Activated naive CD4-positive, alpha-beta T cell (primary cell): ENCODE results near the gene WSCD1.

Experiments used
- DNase-seq, 4 experiments: peaks; one replicate each; lab custom pipeline; 2025; lab: John Stamatoyannopoulos, UW

The WSCD1 gene

DNA sequence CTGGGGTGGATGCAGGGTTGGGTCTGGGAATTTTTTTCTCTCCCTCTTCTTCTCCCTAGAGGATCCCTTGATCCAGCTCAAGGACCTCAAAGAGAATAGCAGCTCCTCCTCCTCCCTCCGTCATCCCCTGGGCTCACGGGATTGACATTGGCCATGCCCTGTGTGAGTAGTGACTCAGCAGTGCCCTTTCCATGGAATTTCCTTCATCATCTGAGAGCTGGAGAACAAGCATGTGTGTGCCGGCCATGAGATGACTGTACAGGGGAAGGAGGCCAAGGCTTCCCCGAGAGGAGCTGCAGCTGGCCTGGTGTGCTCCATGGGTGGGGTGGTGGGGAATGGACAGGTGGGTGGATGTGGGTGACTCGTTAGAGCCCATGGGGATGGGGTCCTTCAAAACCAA, 8.9 kb upstream of the WSCD1 start:
- DNase-seq, result no peak

DNA sequence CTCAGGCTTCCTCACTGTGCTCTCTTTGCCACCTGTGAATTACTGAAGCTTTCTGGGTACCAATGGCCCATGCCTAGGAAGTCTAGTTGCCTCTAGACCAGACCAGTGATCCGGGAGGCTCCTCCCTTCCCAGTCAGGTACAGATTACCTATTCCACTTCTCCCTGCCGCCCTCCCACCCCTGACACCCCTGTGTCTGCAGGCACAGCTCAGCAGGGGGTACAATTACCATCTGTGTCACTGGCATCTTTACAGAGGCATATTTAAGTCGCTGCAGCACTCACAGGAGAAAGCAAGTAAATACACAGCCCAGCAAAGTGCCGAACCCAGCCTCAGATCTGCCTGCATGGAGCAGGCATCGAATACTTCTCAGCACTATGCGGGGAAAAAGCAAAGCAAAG, 5.3 kb upstream of the WSCD1 start:
- DNase-seq, result no peak

DNA sequence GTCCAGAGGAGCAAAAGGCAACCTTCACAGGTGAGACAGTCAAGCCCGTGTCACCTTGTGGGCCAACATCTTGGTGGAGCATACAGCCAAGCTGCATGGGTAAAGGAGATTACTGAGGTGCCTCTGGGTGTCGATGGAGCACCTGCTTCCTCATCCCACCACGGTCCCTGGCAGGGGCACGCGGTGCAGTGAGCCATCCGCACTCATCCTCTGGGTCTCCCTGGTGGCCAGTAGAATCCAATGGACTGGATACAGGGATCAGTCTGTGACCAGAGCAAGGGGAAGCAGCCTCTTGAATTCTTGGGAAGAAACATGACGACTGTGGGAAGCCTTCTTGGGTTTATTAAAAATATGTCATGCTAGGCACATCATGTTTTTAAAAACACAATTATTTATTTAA, 4.8 kb upstream of the WSCD1 start:
- no peak for DNase-seq

DNA sequence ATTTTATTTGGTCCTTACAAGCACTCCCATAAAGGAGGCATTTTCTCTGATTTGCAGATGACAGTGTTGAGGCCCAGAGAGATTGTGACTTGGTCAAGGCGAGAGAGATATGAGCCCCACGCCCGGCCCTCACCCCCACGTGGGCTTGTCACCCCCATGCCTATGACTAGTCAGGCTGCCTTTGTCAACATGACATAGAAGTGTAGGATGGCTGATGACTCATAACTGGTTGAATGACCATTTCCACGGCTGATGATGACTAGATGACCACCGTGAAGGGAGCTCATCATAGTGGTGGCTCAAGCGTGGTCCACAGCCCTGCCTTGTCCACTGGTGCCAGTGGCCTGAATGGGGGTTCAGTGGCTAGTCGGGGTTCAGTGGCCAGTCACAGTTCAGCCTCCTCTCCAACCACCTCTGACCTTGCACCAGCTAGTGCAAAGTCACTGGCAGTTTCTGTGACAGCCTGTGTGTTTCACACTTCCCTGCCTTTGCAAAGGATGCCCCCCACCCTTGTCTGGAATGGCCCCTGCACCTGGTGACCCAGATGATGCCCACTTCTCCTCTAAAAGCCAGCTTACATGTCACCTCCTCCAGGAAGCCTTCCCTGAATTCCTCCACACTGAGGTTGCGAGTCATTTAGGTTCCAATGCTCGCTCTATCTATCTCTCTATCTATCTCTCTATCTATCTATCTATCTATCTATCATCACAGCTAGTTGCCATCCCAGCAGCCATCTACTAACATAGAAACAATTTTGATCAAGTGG, 3.8 kb upstream of the WSCD1 start:
- DNase-seq, result no peak

DNA sequence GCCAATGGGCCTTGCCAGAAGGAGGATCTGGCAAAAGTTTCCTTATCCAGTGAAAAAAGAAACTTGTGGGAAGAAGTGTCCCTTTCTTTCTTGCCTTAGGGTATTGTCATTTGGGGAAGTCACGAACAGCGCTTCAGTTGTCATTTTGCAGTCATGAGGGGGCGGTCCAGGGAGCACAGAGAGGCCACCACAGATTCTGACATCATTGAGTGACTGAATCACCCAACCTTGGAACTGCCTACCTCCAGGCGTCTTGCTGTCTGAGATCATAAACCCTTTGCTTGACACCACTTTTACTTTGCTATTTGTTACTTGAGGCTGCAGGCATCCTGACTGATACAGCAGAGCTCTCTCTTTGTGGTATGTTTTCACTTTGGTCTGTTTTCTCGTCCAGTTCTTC, 3.1 kb upstream of the WSCD1 start:
- no peak for DNase-seq

DNA sequence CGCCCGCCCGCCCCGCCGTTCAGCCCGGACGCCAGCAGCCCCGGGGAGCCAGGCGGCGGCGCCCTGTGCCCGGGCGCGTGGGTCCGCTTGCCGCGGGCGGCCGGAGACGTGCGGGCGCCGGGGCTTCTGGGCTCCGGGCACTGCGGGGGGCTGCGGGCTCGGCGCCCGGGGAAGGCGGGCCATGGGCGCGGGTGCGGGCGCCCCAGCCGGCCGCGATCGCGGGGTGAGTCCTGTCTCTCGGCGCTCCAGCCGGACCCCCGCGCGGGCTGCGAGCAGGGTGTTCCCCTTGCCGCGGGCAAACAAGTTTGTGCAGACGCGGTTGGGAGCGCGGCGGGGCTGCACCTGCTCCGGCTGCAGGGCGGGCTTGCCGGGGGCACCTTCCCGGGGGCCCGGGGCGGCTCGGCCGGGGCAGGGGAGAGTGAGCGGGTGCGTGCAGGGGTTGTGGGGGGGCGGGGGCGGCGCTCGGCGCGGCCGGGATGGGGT, 292 bp downstream of the WSCD1 start:
- no peak for DNase-seq

DNA sequence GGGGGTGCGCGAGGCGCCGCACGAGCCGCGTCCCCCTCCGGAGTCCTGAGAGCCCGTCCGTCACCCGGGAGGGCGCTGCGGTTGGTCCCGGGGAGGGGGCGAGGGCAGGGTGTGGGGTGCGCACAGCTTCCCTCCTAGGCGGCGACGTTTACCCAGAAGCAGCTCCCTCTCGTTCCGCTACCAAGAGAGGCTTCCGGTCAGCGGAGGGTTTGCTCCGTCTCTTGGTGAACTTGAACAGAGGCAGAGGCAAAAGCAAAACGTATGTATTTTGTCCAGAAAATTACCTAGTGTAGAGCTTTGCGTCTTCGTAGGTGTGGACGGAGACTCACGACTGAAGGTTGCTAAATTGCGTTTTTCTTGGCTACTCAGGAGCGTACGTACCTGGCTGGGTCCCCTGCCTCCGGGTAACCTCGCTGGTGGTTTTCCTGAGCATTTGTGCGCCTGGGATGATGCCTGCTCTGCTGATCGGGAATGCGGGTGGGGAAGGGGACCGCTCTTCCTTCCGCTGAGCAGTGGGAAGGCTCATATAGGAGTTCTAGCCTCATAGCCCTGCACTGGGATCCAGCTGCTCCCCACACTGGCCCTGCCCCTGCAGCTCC, 833 bp downstream of the WSCD1 start:
- DNase-seq, result no peak

DNA sequence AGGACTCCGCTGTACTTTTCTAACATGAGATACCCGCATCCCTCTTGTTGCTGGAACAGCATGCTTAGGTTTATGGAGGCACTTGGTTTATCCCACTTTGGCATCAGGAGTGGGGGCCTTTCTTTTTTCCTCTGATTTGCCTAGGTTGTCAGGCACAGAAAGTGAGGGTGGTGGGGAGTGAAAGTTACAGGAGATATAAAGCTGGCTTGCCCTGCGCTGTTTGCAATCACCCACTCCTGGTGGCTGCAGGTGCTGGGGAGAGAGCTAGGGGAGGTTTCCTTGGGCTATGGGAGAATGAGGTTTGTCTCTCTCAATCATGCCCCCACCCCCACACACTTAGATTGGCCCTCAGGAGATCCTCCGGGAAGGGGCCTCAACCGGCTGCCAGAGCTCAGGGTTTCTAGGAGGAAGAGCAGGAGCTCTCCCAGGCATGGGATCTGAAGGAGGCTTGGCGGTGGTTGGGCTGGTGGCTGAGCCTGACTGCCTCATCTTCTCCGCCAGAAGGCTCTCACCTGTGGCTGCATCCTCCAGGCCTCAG, 1.4 kb downstream of the WSCD1 start:
- DNase-seq, result no peak

DNA sequence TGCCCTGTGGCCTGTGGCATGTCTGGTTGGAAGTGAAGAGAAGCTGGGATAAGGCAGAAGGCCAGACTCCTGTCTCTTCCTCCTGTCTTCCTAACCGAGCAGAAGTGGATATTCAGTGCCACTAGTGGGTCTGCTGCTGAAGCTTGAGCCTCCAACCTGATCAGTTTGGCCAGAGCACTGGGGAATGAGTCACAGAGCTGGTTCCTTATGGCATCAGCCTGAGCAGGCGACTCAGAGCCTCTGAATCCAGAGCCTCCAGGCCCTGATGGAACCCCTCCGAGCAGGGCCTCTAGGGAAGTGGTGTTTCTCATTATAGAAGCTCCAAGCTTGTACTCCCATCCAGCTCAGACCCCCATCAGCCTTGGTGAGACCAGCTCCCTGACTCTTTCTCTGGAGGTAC, 2.0 kb downstream of the WSCD1 start:
- DNase-seq, result no peak

DNA sequence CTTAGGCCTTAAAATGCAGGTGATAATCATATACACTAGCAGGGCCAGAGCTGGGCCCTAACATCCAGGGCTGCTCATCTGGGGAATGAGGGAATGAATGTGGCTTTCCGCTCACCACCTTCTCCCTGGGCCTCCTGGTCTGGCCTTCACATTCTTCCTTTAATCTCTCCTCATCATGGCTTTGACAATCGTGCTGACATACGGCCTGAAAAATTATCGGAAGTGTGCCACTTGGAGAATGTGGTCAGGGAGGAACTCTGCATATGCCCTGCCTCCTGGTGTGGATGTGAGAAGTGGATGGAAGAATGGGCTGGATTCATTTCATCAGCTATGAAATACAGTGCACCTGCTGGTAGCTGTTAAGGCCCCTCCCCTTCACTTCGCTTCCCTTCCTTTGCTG, 2.4 kb downstream of the WSCD1 start:
- no peak for DNase-seq

DNA sequence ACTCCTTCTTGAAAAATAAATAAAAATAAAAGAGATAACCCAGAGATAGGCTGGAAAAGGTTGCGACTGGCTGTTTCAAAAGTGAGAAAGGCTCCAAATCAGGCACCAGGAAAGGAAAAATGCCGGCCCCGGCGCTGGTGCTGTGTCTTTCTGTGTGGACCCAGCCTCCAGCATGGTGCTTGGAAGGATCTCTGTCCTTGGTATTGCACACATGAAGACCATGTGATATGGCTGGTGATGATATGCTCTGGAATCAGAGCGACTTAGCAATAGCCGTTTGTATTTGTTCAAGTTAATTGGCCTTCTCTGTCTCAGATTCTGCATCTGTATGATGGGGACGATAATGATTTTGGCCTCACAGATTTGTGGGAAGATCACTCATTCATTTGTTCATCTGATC, 3.4 kb downstream of the WSCD1 start:
- no peak for DNase-seq

DNA sequence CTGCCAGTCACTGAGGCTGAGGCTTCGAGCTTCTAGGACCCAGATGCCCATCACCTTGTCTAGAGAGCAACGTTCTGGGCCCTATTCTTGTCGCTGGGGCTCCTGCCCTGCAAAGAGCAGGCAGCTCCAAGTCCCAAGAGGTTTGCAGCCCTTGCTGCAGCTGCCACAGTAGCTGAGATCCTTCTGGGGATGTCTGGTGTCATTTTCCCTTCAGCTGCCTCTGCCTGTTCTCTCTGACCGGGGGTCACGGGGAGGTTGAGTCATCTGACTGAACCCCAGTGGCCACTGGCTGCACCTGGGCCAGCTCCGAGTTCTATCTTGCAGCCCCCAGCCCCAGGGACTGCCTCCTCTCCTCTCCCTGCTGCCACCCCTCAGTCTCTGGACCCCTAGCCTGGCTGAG, 4.9 kb downstream of the WSCD1 start:
- no peak for DNase-seq

DNA sequence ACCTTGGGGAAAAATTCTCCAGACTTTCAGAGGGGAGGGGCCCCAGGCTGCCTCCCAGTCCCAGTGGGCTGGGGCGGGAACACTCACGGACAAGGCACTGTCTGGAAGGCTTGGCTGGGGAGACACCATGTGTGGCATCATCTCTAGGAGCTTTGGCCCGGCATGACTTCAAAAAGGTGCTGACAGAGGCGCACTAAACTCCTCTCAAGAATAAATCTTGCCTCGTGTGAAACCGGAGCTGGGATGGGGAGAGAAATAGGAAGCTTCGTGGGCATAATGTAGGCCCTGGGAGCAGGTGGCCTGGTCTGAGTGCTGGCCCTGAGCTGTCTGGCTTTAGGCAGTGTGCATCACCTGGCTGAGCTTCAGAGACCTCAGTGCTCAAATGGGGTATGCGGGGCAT, 5.7 kb downstream of the WSCD1 start:
- DNase-seq, result no peak

DNA sequence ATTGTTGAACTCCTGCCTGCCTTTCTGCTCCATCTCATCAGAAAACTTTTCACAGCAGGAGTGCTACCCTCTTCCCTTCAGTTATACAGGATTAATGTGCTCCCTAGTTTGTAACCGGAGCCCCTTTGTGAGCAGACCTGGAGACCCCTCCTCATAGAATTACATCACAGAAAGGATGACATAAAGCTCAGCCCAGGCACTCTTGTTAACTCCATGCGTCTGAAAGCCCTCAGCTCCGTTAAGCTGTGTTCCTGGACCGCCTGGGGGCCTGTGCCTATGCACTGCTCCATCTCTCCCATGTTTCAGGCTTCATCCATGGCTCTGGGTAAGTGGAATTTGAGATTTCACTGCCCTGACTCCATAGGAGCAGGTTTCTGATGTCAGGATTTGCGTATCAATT, 7.6 kb downstream of the WSCD1 start:
- DNase-seq, result no peak

DNA sequence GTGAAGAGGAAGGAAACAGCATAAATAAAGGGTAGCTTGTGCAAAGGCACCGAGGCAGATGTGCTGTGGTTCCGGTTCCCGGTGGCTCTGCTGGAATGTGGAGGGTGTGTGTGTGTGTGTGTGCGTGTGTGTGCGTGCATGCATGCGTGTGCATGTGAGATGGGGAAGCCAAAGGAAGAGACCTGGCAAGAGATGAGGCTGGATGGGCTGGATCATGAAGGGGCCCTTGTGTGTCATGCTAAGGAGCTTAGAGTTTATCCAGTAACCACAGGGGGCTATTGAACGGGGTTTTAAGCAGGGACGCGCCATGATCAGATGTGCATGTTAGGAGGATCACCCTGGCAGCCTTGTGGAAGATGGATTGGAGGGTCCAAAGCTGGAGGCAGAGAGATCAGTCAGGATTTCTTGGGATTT, 8.3 kb downstream of the WSCD1 start:
- DNase-seq, result no peak

DNA sequence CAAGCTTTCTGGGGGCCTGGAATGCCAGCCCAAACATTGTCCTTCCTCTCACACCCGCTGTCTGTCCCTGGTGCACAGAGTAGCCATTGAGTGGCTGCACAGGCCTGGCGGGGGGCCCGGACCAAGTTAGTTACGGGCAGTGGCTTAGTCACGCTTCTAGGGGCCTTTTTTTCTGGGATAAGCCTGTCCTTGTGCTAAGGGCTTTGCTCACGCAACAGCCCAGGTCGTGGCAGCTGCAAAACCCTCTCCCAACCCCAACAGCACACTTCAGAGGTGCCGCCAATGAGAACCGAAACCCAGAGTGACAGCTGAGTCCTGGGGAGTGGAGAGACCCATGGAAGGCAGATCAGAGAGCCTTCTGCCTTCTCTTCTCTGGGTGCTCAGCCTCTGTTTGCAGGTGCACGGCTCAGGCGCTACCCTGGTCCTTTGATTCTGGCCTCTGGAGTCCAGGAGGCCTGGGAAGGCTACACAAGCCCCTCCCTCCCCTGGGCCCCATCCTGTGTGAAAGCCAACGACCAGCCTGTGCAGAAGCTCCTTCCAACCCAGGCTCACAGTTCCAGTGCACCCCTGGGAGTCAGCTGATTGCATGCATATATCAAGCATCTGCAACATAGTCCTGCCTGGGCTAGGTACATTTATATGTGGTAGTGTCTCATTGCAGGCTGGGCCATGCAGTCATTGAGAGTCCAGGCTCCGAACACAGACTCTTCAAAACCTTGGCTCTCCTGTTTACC, 9.1 kb downstream of the WSCD1 start:
- no peak for DNase-seq

DNA sequence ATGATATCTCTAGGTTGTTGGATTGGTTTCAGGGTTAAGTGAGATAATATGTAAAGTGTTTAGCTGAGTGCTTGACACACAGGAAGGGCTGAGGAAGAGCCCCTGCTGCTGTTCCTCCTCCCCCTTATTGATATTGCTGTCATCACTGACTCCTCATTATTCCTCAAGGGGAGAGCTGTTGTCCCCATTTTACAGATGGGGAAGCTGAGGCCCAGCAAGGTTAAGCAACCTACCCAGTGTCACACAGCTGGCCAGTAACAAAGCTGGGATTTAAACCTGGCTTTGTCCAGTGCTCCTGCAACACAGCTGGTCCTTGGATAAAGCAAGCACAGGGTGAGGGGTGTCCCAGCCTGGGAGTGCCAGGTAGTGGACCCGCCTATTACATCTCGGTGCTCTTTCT, 9.8 kb downstream of the WSCD1 start:
- DNase-seq, result no peak

DNA sequence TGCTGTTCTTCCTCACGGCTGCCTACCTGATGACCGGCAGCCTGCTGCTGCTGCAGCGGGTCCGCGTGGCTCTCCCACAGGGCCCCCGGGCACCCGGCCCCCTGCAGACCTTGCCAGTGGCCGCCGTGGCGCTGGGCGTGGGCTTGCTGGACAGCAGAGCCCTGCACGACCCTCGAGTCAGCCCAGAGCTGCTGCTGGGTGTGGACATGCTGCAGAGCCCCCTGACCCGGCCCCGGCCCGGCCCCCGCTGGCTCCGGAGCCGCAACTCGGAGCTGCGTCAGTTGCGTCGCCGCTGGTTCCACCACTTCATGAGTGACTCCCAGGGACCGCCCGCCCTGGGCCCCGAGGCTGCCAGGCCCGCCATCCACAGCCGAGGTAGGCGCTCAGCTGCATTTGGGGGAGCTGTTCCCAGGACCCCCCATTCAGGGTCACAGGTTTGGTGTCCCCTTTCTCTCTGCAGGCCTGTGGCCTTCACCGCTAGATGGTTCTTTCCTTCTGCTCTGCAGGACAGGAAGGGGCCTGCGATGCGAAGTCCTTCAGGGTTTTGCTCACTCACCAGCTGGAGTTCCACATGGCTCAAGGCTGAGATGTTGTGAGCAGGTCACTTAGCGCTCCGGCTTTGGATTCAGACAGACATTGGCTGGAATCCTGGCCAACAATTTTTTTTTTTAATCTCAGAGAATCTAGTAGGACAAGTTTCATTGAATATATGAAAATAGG, 10.7 kb downstream of the WSCD1 start:
- no peak for DNase-seq

DNA sequence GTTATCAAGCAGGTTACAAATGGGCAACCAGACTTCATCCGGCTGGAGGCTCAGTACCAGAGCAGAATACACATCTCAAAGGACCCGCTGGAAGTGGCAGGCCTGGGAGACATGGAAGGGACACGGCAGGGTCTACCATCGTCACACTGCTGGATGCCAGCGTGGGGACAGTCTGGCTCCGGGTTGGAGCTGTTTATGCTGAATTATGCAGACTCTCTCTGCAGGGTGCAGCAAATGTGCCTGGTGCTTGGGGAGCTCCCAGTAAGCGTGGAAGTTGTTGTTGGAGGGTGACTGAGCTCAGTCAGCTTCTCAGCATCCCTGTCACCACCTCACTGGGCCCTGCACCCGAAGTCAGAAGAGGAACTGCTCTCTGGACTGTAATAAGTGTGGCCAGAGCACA, 12.2 kb downstream of the WSCD1 start:
- DNase-seq, result no peak

DNA sequence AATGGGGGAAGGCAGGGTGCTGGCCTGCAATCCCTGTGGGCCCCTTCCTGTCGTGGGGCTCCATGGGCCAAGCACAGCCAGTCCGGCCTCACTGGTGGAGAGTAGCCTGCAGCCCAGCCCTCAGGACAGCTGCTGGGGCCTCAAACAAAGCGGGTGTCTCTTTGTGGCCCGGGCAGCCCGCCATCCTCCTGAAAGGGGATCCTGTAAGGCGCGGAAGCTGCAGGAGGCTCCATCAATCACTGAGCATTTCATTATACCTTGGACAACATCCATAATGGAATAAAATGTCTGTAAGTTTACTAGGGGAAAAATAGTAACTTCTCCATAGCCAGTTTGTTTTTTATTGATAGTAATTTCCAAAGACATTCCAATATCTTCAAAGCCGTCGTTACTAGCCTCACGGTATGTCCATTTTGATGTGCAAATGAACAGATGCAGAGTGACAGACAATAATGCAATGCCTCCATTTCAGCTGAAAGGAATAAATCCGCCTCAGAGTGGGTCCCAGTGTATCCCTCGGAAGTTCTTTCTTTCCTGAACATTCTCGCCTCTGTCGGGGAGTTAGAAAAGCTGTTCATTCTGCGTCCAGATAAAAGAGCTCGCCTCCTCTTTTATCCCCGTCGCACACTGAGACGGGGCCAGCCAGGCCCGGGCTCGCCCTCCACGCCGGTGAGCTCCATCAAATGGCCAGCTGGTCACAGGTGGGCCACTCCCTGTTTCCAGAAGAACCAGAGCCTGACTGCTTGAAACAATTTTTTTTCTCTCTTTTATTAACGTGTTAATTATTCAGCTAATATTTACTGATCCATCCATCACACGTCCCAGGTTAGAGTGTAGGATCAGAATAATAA, 14.4 kb downstream of the WSCD1 start:
- no peak for DNase-seq

DNA sequence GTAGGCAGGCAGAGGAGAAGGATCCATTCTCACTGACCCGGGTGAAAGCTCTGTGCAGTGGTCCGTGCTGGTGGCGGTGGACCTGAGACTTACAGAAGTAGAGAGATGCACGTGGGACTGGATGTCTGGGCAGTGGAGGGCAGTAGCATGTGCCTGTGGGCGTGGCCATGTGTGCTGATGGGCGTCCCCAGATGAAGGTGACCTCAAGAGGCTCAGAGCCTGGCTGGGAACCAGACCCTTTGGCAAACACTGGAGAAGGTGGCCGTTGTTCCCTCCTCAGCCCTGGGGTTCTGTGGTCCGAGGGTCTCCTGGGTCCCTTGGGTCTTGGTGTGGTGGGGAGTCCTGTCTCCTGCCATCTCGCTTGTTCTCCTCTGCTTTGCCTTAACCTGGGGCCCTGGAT, 15.6 kb downstream of the WSCD1 start:
- DNase-seq, result no peak
